NB4 (cell line): Measurements from ENCODE around the gene SSR2.

Source experiments
- CTCF ChIP-seq: IDR thresholded peaks from one replicate; pipeline ENCODE4 v1.5.1; 2012; ENCODE audit warnings: low read depth, low read length
- MAX ChIP-seq: IDR thresholded peaks from 2 replicates; pipeline ENCODE4 v1.6.1; 2011; ENCODE audit warnings: low read depth, low read length
- POLR2A ChIP-seq: IDR thresholded peaks from 2 replicates; pipeline ENCODE4 v1.6.1; 2011; ENCODE audit warnings: mild to moderate bottlenecking; ENCODE audit not compliant: insufficient read length; ENCODE audit errors: extremely low read depth

- TF ChIP-seq CTCF (no peak), POLR2A (no peak), MAX (no peak)
Measured at GRCh38 chr1:155967341-155968050, 53.3 kb downstream of the SSR2 start.
